Effector CD4-positive, alpha-beta T cell (primary cell): ENCODE measurements around the gene AGPAT3.
"Not testable (repeated sequence)": the region's sequence is repeated elsewhere in the genome, so short reads cannot be mapped to it uniquely, and the experiment has no call there.

Experiments used
- DNase-seq: peaks from one replicate; pipeline ENCODE4 v3.0.0-alpha.2; 2020

The AGPAT3 gene

GRCh38 chr21:43885721-43886120 lies 20.7 kb downstream of the AGPAT3 start:
- no peak for DNase-seq

- no peak for DNase-seq
These were observed 21.5 kb downstream of the AGPAT3 start for GRCh38 chr21:43886565-43886964.

- no peak for DNase-seq
These were observed 24.0 kb downstream of the AGPAT3 start for GRCh38 chr21:43889069-43889468.

- DNase-seq, result no peak
These were observed 25.0 kb downstream of the AGPAT3 start for GRCh38 chr21:43890042-43890441.

- DNase-seq, result no peak
These were observed 27.3 kb downstream of the AGPAT3 start for GRCh38 chr21:43892334-43892733.

- DNase-seq, result no peak
These were observed 28.0 kb downstream of the AGPAT3 start for GRCh38 chr21:43892984-43893535.

GRCh38 chr21:43893536-43894205 lies 28.6 kb downstream of the AGPAT3 start:
- DNase-seq, result no peak

- DNase-seq, result no peak
These were observed 29.2 kb downstream of the AGPAT3 start for GRCh38 chr21:43894206-43894577.

- no peak for DNase-seq
These were observed 30.2 kb downstream of the AGPAT3 start for GRCh38 chr21:43895196-43895595.

GRCh38 chr21:43896696-43897299 lies 31.8 kb downstream of the AGPAT3 start:
- not testable (repeated sequence) for DNase-seq

- DNase-seq, result no peak
These were observed 34.5 kb downstream of the AGPAT3 start for GRCh38 chr21:43899307-43900077.

GRCh38 chr21:43900078-43900385 lies 35.0 kb downstream of the AGPAT3 start:
- no peak for DNase-seq

- no peak for DNase-seq
These were observed 35.7 kb downstream of the AGPAT3 start for GRCh38 chr21:43900690-43901089.

GRCh38 chr21:43902441-43902840 lies 37.4 kb downstream of the AGPAT3 start:
- DNase-seq, result no peak

GRCh38 chr21:43903451-43904091 lies 38.5 kb downstream of the AGPAT3 start:
- DNase-seq, result no peak

- no peak for DNase-seq
These were observed 39.3 kb downstream of the AGPAT3 start for GRCh38 chr21:43904331-43904781.

- DNase-seq, result no peak
These were observed 40.9 kb downstream of the AGPAT3 start for GRCh38 chr21:43905726-43906455.

- no peak for DNase-seq
These were observed 41.8 kb downstream of the AGPAT3 start for GRCh38 chr21:43906585-43907370.

GRCh38 chr21:43907751-43908150 lies 42.7 kb downstream of the AGPAT3 start:
- DNase-seq, result no peak

- no peak for DNase-seq
These were observed 43.1 kb downstream of the AGPAT3 start for GRCh38 chr21:43908167-43908566.

- DNase-seq, result no peak
These were observed 44.8 kb downstream of the AGPAT3 start for GRCh38 chr21:43909741-43910400.
